Activated CD8-positive, alpha-beta memory T cell treated with anti-CD3 and anti-CD28 coated beads for 24 hours (primary cell): ENCODE measurements around the gene NPTN.
"Not testable (repeated sequence)": the region's sequence is repeated elsewhere in the genome, so short reads cannot be mapped to it uniquely, and the experiment has no call there.

Experiments used
- DNase-seq: peaks from one replicate; pipeline ENCODE4 v3.0.0-alpha.2; 2020

NPTN gene

DNA sequence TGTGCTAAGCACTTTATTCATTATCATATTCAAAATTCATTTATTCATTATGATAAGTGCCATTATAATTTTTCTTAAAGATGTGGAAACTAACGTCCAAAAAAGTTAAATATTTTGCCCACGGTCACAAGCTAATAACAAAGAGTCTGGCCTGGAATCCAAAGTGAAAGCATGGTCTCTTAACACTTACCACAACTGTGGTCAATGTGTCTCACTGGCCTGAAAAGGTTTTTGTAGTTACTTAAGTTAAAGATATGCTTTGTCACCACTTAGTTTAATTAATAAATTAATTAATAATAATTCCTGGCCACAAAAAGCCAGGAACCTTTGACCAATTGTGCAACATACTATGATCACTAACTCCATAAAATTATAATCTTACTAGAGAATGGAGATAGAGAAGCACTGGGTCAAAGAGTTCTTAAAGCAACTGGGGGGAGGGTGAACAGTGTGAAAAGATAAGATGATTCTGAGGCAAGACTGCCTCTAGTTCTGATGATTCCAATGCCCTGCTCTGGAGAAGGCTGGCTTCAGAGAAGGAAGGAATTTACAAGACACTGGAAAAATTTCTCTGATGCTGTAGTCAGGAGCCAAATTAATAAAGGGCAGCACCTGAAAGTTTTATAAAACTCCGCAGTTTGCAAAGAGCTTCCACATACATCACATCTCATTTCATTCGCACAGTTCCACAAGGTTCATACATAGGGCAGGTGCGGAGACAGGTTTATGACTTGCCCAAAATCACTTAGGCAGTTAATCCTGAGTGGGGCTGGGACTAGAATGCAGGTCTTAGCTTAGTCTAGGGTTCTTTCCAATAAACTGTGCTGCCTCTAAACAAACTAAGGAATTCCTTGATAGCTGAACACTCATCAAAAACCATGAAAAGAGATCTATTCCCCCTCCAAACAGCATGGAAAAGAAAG lies 32.5 kb downstream of the NPTN start:
- no peak for DNase-seq

DNA sequence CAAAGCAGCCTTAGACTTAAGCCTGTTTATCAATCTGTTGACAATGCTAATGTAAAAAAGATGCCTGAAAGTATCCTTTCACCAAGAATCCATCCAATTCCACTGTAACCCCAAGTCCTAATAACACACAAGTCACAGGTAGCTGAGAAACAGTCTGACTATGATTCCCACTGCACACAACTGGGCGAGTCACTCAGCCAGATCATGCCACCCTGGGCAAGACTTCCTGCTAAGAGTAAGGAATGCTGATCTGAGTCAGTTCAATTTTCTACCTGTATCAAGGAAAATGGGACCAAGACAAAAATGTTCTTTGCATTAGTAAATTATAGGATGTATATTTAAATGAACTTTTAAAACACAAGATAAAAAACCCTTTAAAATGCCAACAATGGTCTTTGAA lies 33.3 kb downstream of the NPTN start:
- no peak for DNase-seq

DNA sequence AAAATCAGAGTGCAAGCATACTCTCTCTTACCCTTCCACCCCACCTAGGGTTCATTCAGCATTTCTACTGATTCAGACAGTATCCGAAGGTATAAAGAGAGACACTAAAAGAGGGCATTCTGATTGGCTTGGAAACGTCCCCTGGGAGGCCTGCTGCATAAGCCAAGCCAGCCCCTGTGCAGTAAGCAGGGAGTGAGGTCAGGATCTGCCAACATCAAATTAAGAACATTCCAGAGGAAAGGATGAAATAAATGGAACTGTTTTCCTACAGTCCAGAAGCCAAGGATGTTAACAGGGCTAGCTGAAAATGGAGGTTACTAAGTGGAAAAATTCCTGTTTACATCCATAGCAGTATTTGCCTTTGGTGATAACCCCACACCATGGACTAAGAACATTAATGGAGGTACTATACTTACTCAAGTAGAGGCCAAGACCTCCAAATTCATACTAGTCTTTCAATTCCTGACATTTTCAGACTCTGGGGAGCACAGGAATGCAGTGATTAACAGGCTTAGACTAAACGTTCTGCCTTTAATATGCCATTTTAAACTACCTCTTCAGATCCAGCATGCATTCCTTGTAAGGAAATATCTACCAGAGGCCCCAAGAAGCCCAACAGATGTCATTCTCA lies 34.5 kb downstream of the NPTN start:
- no peak for DNase-seq

DNA sequence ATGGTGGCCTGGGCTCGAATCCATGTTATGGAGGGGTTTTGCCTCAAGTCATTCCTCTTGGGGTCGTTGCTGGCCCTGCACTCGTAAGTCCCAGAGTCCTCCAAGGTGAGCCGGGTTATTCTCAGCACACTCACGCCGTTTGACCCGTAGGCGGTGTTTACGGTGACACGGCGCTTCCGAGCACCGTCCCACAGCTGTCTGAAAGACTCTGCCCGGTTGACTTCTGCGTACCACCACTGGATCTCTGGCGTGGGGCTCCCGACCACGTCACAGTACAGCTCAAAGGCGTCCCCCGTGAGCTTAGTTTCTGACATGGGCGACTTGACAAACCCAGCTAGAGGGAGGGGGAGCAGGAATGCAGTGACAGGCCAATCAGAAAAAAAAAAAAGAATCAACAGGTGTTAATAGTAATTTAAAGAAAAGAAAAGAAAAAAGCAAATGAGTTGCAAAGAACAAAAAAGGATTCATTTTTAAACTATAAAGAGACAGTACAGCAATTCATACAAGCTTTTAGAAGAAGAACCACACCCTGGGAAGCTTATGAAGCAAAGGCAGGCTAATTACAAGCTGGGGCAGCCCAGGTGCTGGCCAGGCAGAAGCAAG lies 36.1 kb downstream of the NPTN start:
- no peak for DNase-seq

DNA sequence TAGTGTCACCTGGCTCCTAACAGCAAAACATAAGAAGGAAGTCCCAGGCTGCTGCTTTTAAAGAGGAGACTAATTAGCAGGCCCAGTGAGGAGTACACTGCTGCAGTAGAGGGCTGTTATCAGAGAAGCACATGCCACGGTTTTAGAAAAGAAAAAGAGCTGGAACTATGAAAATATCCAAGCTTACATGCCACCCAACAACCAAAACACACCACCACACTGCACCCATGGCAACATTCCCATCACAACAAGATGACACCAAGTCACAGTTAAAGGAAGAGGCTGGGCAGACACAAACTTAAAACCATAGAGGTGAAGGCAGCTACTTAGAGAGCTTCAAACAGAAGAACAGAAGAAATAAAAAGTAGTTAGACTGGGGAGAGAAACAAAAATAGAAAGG lies 37.0 kb downstream of the NPTN start:
- DNase-seq: no peak

DNA sequence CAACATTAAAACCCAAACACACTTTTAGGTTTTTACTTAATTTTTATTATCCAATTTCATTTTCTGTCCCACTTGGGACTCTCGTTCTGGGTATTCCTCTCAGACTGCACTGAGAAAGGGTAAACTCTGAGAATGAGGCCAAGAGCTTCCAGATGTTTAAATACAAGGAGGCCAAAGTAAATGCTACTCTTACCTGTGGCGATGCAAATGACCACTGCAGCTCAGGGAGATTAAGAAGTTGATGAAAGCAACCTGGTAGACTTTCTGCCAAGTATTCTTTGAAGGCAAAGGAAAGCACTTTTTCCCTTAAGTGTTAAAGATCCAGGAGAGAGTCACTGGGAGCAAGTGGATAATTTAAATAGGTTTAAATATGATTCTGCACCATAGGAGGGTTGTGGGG lies 39.1 kb downstream of the NPTN start:
- no peak for DNase-seq

DNA sequence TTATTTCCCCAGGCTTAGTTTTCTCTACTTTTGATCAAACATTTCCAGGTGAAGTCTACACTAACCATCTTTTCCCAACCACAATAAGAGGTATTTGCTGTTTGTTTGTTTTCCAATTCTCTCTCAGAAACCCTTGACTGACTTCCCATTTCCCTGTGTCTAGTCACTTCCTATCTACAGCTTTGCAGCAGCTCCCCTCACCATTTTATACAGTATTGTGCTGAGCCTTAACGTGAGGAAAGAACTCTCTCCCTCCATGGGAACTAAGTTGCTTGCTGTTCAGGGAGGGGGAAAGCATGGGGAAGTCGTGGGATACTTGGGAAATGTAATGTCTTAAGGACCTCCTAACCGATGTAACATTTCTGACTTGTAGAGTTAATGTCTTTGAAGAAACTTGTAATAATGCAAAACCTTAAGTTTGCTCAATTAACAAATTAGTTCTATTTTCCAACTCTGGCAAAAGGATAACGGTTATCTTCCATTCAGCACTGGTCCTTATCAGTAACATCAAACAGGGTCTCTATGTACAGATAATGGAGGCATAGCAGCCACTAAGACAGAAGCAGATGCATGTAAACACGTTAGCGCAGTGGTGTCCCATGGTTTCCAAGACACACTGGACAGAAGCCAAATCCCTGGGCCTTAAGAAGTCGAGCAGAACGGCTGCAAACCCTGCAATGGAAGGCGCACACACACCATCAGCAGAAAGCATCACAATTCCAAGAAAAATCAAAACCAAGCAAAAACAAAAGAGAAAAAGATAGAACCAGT lies 39.7 kb downstream of the NPTN start:
- no peak for DNase-seq

DNA sequence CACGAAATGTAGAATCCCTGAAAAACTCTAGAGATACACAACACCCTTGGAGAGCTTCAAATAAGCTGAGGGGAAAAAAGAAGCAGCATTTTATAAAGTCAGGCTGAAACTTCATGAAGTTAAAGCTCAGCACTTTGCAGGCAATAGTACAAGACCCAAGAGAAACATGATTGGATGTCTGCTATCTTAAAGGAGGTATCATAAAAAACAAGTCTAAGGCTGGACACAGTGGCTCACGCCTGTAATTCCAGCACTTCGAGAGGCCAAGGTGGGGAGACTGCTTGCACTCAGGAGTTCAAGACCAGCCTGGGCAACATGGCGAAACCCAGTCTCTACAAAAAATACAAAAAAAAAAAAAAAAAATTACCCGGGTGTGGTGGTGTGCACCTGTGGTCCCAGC lies 42.9 kb downstream of the NPTN start:
- DNase-seq: no peak

DNA sequence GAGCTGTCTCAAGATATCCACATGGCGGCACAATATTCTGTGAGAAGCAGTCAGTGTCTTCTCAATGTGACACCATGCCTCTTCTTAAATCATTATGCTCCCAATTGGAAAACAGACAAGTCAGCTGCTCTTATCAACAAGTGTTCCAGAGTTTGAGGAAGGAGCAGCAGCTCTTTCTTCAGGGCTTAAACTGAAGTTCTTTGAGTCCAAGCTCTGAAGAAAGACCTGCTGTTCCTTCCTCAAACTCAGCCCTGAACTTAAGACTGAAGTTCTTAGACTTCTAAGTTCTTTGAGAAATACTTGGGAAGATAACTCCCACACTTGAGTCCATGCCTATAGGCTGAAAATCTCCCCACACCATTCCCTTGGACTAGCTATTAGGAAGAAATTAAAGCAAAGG lies 43.4 kb downstream of the NPTN start:
- no peak for DNase-seq

DNA sequence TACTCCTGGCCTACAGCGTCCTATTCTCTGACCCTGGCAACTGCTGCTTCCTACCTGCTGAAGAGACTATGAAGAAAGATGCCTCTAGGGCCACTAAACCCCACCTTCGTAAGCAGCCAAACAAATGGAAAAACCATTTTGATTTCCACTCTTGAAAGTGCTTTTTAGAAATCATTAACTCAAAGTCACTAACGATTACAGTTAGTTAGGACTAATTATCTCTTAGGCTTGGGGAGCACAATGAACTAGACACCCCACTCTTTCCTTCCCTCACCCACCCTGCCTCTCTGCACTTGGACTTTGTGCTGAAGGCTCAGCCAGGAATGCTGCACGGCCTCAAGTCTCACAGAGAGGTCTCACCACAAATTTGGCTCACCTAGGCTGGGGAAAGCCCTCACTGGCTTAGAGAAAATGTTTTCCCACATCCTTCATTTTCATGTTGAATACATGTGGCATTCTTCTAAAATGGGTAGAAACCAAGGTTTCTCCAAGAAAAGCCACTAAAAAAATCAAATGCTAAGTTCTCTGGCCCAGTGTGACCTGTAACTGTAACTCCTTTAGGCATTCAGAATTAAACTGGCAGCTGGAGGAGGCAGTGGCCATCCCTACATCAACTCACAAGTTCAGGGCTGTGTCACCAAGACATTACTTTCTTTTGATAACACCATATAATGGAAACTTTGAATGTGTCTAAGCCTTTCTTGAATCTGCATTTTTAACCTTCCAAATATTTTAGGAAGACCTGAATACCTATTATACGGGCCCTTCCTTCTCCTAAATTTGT lies 47.1 kb downstream of the NPTN start:
- no peak for DNase-seq

DNA sequence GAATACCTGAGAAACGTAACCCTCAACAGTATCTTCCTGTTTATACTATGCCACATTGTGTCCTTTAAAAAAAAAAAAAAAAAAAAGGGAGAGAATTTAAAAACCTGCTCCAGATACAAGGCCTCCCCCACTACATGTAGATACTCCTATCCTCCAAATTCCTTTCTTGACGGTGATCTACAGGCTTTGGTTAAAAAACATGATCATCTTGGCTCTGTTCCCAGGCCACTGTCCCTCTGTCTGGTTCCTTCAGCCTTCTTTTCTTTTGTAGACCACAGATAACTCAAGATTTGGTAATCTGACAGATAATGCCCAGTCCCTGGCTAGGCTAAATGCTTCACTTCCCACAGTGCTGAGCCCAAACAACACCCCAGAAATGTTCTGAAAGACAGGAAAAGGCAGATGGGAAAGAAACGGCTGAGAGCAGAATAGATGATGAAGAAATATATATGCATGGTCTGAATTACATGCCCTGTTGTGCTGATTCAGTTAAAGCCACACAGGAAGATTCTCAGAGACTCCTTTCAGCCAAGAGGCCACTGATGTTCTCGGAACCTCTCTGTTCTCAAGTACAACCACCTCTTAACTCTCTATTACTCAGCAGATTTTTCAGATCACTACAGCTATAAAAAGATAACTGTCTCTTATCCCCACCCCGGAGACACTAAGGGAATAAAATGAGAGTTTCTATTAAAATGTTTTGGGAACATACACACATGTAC lies 48.3 kb downstream of the NPTN start:
- no peak for DNase-seq

DNA sequence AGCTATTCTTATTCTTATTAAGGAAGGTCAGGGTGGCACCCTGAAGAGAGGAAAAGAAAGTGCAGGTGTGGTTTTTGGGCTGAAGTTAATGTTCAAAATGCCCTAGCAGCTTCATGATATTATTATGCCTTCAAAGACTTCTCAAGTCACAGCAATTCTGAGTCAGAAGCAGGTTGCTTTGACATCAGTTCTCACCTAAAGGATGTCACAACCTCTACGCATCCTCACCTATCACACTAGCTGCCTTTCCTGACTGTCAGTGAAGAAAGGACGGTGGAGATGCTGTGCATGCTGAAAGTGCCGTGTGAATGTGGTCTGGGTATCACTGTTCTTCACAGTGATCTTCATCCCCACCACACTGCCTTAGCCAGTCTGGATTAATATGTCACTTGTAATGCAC lies 49.6 kb downstream of the NPTN start:
- DNase-seq: no peak

DNA sequence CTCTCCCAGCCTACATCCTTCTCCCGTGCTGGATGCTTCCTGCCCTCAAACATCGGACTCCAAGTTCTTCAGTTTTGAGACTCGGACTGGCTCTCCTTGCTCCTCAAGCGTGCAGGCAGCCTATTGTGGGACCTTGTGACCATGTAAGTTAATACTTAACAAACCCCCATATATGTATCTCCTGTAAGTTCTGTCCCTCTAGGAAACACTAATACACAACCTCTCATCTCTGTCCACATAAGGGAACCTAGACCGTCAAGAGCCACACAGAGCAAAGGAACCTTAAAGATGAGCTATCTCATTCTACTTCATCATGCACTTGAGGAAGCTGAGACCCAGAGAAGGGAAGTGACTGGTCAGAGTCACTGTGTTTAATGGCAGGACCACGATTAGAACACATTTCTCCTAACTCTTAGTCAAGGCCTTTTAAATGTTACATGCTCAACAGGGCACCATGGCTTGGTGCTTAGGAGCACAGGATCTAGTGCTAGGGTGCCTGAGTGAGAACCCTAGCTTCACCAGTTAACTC lies 50.3 kb downstream of the NPTN start:
- DNase-seq: no peak

DNA sequence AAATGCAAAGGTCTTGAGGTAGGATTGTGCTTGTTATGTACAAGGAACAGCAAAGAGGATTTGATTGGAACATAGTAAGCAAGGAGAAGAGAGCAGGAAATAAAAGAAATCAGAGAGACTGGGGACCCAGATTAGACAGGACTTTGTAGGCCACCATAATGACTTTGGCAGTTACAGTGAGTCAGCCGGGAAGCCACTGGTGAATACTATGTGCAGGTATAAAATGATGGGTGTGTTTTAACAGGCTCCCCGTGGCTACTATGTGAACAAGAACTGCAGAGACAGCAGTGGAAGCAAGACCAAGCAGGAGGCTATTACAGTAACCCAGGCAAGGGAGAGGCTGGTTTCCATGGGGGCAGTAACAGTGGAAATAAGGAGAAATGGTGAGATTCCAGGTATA lies 55.2 kb downstream of the NPTN start:
- no peak for DNase-seq

DNA sequence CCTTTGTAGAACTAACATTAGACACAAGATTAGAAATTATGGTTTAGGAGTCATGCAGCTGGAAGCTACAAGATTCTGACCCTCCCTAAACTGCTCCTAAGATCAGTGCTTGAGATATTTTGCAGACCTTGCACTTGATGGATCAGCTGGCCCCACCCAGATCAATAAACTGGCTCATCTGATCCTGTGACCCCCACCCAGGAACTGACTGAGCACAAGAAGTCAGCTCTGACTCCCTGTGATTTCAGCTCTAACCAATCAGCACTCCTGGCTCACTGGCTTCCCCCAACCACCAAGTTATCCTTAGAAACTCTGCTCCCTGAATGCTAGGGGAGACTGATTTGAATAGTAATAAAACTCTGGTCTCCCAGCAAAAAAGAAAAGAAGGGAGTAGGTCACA lies 55.6 kb downstream of the NPTN start:
- DNase-seq: not testable (repeated sequence)

DNA sequence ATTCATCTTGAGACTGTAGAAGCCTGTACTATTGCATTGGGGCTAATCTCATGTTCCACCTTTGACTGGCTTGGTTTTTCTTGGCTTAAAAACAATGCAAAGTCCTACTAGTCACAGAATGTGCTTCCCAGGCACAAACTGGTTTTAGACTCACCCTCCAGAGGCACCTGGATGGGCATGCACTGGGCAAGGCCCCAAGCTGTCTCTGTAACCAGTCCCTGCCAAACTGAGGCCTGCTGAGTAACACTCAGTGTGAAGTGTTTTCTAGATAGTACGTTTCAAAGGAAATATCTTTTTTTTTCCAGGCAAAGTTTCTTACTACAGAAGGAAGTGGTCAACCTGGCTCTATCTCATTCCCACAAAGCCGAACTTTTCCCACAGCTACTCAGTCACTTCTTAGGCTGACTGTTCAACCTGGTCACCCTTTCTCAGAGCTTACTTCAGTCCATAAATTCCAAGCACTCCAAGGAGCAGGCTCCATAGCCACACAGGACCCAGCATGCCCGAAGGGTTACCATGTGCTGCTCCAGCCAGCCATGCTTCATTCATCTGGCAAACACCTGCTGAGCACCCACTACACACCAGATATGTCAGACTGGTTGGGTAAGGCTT lies 57.4 kb downstream of the NPTN start:
- DNase-seq: no peak

DNA sequence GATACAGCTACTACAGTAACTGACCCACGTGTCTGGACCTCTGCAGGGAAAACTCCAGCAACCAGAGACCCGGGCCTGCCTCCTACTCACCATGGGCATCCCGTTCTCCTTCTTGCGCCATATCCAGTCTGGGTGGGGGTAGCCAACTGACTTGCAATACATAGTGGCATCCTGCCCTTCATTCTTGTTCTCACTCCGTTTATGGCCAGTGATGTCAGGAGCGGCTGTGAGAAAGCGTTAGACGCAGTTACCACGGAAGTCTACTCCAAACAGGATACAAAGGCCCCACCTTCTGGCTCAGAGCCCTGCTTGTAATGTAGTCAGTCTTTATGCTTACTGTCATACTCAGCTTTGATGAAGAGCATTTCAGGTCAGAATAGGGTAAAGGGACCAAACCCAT lies 59.6 kb downstream of the NPTN start:
- no peak for DNase-seq

DNA sequence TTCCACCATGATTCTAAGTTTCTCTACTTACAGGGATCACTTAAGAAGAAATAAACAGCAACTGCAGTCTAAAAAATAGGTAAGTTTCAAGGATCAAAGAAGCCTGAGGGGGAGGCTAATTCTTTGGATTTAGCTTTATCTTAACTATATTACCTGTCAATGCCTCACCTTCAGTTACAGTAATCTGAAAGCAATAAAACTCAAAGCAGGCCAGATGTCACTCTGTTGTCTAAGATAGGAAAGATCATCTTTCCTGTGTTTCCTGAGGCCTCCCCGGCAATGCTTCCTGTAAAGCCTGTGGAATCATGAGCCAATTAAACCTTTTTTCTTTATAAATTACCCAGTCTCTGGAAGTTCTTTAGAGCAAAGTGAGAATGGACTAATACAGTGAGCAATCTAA lies 60.2 kb downstream of the NPTN start:
- DNase-seq: no peak

DNA sequence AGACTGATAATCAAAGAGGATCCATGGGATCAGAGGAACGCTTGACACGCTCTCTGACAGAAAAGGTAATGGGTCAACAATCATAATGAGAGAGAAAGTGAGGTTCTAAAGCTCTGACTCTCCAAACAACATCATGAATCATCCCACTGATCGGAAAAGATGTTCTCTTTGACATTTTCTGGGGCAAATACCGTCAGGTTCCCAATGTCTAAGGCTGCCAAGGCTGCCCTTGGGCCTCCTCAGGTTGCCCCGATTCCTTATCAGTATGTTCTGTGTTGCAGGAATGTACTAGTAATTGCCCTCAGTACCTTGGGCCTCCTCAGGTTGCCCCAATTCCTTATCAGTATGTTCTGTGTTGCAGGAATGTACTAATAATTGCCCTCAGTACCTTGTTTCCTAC lies 60.9 kb downstream of the NPTN start:
- no peak for DNase-seq

DNA sequence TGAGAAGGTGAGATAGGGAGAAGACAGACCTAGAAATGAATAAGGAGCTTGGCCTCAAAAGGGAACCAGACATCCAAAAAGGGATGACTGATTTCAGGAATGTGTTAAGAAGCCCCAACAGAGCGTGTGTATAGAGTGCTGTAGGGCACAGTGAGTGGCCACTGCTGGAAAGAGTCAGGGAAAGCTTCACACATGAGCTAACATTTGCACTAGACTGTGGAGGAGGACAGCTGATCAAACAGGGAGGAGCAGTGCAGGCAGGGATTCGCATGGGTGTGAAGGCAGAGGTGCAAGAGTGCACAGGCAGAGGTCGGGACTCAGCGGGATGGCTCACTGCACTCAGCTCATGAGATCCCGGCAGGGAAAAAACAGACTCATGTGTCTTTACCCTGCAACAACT lies 61.8 kb downstream of the NPTN start:
- DNase-seq: no peak

DNA sequence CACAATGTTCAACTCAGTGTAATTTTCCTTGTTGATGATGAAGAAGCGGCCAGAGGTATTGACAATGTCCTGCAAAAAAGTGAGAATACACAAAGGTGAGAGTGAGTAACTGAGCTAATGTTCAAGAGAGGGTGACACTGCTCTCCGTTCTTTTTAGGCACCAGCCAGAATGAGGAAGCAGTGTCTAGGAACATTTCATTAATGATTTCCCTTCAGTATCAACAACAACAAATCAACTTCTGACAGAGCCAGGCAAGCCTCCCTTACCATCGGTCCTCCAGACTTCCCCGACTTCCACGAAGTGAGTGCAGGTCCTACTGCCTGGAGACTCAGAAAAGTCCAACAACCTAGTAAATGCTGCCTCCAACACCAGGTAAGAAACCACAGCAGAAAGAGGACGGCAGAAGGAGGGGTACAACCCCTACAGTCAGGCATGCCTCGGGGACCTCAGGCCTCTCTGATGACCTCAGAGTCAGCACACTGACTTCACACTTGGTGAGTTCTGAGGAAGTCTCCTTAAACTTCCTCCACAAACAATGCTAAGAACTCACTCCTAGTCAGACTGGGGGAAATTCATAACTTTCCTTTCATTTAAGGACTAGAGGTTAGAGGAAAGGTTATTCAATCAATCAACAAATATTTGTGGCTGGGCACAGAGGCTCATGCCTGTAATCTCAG lies 62.7 kb downstream of the NPTN start:
- DNase-seq: no peak
